GM04504 (cell line): ENCODE results near the gene IQGAP3.

Source experiments
- DNase-seq: peaks from one replicate; pipeline ENCODE4 v3.0.0-alpha.2; 2012; ENCODE audit warnings: low read depth

The IQGAP3 gene

GRCh38 chr1:156496211-156496761, 76.1 kb downstream of the IQGAP3 start:
- DNase-seq: no peak

- no peak for DNase-seq
These were observed 76.8 kb downstream of the IQGAP3 start for GRCh38 chr1:156495401-156496140.

GRCh38 chr1:156494309-156494895, 78.0 kb downstream of the IQGAP3 start:
- DNase-seq: no peak

- DNase-seq: no peak
These were observed 78.6 kb downstream of the IQGAP3 start for GRCh38 chr1:156493742-156494141.

- DNase-seq: no peak
These were observed 79.2 kb downstream of the IQGAP3 start for GRCh38 chr1:156493154-156493631.

- DNase-seq: no peak
These were observed 79.7 kb downstream of the IQGAP3 start for GRCh38 chr1:156492591-156493080.

- DNase-seq: no peak
These were observed 80.3 kb downstream of the IQGAP3 start for GRCh38 chr1:156492013-156492590.

- DNase-seq: no peak
These were observed 81.0 kb downstream of the IQGAP3 start for GRCh38 chr1:156491151-156491949.

- DNase-seq: no peak
These were observed 81.8 kb downstream of the IQGAP3 start for GRCh38 chr1:156490401-156491032.

GRCh38 chr1:156489935-156490293, 82.5 kb downstream of the IQGAP3 start:
- DNase-seq: no peak

- no peak for DNase-seq
These were observed 83.0 kb downstream of the IQGAP3 start for GRCh38 chr1:156489166-156489934.

GRCh38 chr1:156488566-156489165, 83.7 kb downstream of the IQGAP3 start:
- no peak for DNase-seq

- DNase-seq: no peak
These were observed 84.5 kb downstream of the IQGAP3 start for GRCh38 chr1:156487862-156488261.

- DNase-seq: no peak
These were observed 85.7 kb downstream of the IQGAP3 start for GRCh38 chr1:156486421-156487344.

- no peak for DNase-seq
These were observed 86.4 kb downstream of the IQGAP3 start for GRCh38 chr1:156485984-156486383.

- DNase-seq: no peak
These were observed 87.8 kb downstream of the IQGAP3 start for GRCh38 chr1:156484480-156485058.

GRCh38 chr1:156483397-156483796, 89.0 kb downstream of the IQGAP3 start:
- no peak for DNase-seq

GRCh38 chr1:156482276-156482675, 90.1 kb downstream of the IQGAP3 start:
- DNase-seq: no peak

GRCh38 chr1:156481527-156481926, 90.8 kb downstream of the IQGAP3 start:
- no peak for DNase-seq
